Activated CD4-positive, CD25-positive, alpha-beta regulatory T cell treated with anti-CD3 and anti-CD28 coated beads, Interleukin-2, amount 50 U/mL, for 24 hours (primary cell): ENCODE measurements around the gene PREX1.

Source experiments
- ATAC-seq, 2 donors: fragments of 150-1000 bp; cut with Tn5 transposase; one replicate each; pipeline ENCODE4 v1.10.0; 2021; ENCODE audit warnings: mild to moderate bottlenecking in 1 of 2, moderate library complexity in 1 of 2

PREX1 gene

DNA sequence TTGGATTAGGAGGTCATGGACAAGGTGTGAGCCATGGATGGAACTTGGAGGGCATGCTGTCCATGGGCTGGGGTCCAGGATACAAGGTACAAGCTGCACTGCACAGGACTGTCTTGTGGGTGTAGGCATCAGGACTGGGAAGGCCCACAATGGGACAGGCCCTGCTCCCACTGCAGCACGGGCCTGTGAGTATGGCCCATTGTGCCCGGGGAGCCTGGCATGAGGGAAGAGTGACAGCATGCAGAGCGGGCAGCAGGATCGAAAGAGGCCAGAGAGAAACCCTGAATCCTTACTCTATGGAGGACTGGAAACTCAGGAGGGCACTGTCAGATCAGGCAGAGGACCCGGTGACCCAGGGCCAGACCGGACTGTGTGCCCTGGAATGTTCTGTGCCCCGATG is 211.3 kb downstream of the PREX1 start:
- no peak for ATAC-seq

DNA sequence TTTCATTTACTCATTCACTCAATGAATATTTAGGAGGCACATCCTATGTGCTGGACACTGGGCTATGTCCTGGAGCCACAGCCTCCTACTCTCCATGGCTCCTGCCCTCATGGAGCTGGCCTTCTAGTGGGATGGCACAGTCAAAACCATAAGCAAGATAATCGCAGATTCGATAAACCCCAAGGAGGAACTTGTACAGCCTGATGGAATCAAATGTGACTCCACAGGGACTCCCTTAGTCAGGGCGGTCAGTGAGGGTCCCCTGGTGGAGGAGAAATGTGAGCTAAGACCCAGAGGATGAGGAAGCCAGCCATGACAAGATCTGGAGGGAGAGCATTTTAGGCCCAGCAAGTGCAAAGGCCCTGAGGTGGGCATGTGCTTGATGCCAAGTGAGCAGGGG is 211.9 kb downstream of the PREX1 start:
- no peak for ATAC-seq

DNA sequence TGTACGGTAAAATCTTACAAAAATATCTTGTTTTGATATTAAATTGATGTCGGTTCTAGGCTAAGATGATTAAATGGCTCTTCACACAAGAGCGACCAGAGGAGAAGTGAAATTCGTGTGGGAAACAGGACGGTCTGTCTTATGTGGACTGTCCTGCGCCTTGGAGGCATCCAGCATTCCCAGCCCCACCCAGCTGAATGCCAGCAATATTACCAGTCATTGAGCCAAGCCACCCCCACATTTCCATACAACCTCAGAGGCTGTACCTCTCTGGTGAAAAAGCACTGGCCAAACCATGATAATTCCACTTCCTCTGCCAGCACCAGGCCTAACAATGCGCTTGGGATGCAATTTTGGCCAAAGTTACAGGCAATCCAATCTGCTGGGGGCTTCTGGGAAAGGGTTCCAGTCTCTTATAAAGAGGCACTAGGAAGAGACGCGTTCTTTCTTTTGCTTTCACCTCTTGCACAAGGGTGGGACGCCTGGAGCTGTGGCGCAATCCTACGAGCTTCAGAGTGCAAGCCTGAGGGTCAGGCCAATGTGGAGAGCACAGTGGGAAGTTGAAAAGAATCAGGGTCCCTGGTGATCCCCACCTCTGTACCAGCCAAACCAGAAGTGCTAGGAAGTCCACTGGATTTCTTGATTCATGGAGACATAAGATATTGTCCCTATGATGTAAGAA is 213.1 kb downstream of the PREX1 start:
- no peak for ATAC-seq

DNA sequence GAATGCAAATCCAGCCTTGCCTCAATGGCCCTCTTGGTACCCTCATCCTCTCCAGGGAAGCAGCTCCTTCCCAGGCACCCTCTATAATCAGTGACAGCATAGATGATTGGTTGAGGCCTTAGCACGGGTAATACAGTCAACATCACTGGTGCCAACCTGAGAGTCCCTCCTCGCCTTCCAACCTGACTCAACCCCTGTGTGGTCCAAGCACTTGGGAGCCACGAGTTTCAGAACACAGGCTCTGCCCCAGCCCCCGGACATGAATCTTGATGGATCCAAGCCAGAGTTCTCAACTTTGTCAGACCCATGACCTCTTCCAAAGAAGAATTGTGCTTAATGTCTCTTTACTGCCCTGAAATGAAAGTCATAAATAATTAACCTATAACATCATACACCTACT is 213.9 kb downstream of the PREX1 start:
- no peak for ATAC-seq

DNA sequence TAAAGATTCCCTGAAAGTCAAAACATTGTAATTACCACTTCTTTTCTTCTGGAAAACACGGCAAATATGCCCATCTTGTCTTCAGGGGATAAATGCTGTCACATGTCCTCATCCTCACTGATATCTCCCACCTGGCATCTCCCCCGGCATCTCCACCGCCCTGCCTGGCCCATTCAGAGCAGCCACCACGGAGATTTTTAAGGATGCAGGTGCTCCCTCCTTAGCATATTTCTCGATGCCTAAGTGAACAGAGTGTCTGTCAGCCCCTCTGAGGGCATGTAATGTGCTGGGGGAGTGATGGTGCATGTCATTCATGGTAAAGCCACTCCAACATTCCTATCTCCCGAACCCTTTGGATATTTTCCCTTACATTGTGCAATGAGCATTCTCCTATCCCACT is 215.5 kb downstream of the PREX1 start:
- no peak for ATAC-seq

DNA sequence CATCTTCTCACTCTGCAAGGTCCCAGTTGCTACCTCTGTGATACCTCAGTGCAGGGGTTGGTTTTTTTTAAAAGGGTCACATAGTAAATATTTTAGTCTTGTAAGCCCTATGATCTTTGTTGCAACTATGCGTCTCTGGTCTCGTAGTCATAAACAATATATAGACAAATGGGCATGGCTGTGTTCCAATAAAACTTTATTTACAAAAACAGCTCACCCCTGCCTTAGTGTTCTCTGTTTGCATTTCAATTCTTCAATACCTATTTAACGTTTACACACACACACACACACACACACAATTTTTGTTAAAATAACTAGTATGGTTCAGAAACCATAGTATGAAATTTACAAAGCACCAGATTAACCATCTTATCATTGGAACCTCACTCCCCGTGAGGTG is 216.8 kb downstream of the PREX1 start:
- ATAC-seq, result no peak

DNA sequence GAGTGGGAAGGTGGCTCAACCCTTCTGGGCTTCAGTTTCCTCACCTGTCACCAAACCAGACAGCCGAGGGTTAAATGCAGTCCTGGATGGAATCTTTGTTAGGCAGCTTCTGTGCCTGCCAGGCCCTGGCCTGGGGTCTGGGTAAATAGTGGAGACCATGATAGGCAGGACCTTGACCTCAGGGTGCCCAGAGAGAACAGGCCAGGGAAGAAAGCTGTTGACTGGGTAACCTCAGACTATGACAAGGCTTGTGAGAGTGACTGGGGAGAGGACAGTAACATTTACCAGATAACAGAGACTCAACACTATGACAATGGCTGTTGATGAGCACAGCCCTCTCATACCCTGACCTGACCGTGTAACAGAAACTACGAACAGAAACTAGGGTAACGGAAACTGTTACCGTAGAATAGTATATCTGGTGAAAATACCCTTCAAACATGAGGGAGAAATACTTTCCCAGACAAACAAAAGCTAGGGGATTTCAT is 218.3 kb downstream of the PREX1 start:
- peak; percentile 92 to 96 for ATAC-seq

DNA sequence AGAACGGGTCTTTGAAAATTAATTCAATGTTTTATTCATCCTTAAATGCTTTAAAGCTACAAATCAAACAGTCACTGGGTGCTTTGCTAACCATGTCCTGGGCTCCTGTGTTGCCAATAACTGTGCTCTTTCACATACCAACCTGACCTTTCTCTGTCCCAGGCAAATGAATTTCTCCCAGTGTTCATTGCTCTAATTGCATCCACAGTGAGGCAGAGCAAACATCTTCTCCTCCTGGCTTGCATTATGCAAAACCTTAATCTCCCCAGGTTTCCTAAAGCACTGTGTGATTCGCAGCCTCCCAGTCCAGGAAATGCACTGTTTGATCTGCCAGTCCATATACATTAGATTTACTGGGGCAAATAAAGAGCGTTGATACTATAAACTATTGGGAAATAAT is 219.0 kb downstream of the PREX1 start:
- no peak for ATAC-seq

DNA sequence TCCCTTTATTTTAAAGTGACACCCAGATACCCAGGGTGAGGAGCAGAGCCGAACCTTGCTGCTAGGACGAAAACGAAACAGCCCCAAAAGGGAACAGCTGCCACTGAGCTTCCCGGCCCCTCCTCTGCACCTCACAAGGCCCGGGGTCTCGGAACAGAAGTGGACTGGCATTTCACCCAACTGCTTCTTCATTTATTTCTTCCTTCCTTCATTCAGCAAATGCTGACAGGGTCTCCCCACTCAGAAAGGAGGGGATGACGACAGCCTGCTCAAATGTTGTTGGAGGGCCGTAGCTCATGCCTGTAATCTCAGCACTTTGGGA is 220.3 kb downstream of the PREX1 start:
- no peak for ATAC-seq

DNA sequence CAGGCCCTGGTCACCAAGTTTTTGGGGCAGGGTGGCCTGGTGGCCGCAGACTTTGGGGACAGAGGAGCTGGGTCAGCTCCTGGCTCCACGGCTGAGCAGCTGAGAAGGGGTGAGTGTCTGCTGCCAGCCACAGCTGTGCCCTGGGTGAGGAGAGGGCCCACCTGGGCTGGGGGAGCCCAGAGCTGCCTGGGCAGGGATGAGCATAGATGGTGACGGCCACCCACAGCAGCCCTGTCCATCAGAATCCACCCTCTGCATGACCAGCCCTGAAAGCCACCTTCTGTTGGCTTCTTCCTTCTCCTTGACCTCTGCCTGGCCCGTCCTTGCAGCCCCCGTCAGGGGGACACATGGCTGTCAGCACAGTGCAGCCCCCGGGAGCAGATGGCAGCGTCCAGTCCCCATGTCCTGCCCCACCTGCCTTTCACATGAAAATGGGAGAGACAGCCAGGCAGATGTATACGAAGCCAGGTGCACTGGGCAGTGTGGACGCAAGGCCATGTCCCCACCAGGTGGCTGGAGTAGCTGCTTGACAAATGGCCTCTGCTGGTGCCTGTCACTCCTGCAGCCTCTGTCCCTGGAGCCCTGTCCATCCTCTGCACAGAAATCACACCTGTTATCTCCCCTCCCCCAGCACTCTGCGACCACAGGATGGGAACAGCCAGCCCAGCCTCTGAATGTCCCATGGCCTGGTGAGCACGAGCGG is 220.8 kb downstream of the PREX1 start:
- no peak for ATAC-seq

DNA sequence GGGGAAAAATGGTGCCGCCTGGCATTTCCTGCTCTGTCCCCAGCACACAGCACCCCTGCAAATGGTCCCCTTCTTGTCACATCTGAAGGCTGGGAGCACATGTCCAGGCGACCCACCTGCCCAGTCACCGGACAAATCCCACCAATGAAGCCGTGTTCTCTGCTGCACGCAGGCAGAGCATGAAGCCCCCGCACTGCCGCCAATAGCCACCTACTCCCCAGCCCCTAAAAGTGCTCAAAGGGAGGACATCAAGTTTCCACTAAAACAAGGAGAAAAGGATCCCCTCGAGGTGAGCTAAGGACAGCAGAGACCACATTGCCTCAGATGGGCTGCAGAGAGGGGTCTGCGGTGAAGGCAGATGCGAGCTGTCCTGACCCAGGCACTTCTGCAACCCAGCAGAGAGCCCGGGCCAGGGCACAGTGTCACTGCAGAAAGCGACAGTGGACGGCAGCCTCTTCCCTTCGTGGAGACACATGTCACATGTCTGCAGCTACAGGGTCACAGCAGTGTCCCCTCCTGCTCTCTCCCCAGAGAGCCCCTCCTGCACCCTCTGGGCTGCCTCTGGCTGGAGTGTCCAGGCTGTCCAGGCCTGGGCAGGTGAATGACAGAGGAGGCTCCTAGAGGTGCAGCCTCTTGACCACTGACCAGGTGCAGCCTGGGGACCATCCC is 221.5 kb downstream of the PREX1 start:
- ATAC-seq, result no peak

DNA sequence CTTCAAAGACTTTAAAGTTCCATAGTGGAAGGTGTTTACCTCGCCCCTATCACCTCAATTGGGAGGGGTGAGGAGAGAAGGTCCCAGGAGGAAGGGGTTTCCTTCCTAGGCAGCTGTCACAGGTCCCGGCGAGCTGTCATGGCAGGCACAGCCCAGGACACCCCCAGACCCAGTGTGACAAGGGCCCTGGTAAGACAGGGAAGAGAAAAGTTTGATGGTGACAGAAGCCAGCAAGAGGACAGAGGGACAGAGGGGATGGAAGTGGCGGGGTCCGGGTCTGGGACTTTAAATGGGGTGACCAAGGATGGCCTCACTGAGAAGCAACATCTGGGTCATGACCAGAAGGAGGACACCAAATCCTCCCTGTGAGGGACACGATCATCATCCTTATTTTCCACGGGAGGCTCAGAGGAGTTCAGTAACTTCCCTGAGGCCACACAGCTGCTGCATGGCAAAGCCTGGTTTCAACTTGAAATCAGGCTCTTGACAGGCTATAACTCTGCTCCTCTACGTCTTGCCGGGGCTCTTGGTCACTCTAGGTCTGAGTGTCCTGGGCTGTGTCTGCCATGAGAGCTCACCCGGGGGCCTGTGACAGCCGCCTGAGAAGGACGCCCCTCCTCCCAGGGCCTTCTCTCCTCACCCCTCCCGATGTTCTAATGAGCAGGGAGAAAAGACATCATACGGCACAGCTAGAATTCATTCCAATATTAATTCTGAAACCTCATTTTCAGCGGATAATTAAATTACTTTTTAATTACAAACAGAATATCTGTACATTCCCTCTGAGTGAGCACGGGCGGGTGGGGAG is 222.2 kb downstream of the PREX1 start:
- ATAC-seq, result no peak

DNA sequence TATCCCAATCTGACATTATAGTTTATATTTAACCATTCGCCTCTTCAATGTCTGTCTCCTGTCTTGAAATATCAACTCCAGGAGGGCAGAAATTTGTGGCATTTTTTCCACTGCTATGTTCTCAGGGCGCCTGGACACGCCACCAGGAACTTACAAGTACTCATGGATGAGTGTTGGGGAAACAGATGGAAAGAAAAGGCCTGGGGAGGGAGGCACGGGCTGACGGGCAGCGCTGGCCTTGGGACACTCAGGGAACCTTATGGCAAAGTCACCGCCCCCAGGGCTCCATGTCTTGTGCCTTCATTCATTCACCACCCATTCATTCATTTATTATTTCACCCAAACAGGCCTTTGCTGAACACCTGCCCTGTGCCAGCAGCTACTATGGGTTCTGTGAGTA is 222.9 kb downstream of the PREX1 start:
- no peak for ATAC-seq

DNA sequence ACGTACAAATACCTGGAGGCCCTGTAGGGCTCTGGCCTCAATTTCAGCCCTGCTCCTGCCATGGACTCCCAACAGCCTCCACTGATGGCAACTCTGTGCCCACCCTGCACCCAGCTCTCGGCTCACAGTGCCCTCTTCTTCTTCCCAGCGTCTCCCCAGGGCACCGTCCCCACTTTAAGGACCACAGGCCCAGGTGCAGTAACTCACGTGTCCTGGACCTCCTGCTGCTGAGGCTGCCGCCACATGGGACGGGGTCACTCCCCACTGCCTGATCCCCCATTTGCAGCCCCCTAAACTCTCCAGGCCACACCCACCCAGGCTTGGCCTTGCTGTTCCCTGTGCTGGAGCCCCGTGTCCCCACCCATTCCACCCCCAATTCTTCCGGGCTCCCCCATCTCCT is 223.4 kb downstream of the PREX1 start:
- no peak for ATAC-seq

DNA sequence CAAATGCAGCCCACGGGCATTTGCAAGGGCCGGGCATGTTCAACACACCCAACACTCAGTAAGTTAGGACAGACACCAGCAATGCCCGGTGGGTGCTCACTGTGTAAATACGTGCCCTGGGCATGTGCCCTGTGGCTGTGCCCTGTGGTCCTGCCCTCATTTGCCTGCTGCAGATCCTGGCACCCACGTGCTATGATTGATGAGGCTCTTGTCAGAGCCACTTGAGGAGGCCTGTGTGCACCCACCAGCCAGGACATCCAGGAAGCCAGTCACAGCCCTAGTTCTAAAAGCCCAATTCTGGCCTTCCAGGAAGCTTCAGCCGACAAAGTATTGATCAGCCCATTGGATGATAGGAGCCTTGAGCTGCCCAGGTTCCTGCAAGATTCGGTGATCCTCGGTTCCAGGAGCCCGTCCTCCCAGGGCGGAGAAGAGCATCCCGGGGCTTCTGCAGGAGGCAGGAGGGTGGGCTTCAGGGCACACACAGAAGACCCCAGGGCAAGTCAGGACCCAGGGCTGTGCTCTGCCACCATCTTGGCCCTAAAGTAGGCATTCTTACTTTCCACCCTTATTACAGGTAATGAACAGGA is 223.9 kb downstream of the PREX1 start:
- no peak for ATAC-seq

DNA sequence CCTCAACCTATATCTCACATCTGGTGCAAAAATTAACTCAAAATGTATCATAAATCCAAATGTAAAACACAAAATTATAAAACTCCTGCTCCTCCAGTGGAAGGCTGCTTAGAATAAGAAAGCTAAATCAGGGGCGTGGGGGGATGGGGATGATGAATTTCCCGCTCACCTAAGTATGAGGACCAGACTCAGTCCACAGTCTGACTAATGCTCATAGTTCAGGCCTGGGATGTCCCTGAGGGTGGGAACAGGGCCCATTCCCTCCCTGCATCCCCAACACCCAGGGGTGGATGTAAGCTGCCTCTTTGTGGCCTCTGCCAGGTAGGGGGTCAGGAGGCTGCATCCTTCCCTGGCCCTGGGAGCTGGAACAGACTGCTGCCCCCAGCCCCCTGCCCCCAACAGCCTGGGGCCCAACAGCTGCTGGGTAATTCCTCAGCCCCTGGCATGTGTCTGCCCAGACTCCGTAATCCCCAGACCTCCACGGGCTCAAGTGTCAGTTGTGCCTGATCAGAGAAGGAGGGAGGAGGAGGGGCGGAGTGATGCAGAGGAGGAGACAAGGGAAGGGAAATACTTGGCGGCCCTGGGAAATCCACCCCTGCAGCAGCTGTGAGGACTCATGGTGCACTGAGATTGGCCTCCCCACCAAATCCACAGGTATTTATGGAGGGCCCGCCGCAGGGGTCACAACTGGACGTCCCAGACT is 224.5 kb downstream of the PREX1 start:
- ATAC-seq, result no peak

DNA sequence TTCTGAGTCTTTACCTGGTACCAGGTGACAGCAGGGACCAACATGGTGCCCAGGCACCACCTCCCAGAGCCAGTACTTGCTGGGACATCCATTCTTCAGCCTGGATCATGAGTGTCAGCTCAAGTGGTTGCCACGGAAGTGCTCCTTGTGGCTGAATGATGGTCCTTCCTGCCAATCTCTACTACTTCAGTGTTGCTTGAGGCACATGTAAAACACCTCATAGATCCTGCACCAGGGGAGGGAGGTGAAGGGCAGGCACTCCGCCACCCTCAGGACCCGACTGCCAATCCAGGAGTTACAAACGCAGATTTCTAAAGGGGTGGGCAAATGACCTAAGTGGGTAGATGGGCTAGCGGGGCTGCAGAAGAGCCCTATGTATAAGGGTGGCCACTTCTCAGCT is 226.0 kb downstream of the PREX1 start:
- no peak for ATAC-seq

DNA sequence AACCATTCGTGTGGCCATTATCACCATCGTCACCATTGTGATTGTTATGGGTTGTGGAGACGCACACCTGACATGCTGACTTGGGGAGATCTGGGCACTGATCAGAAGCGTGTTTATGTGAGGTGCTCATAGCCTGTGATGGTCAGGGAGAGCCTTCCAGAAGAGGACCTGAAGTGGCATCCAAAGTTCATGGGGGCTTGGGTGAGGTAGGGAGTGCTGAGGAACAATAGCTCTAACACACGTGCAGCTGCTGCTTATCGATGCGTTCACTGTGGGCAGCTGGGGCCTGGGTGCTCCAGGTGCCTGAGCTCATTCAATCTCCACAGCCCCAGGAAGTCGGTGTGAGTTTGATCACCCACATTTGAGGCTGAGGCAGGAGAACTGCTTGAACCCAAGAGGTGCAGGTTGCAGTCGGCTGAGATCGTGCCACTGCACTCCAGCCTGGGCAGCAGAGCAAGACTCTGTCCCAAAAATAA is 227.3 kb downstream of the PREX1 start:
- ATAC-seq, result no peak

DNA sequence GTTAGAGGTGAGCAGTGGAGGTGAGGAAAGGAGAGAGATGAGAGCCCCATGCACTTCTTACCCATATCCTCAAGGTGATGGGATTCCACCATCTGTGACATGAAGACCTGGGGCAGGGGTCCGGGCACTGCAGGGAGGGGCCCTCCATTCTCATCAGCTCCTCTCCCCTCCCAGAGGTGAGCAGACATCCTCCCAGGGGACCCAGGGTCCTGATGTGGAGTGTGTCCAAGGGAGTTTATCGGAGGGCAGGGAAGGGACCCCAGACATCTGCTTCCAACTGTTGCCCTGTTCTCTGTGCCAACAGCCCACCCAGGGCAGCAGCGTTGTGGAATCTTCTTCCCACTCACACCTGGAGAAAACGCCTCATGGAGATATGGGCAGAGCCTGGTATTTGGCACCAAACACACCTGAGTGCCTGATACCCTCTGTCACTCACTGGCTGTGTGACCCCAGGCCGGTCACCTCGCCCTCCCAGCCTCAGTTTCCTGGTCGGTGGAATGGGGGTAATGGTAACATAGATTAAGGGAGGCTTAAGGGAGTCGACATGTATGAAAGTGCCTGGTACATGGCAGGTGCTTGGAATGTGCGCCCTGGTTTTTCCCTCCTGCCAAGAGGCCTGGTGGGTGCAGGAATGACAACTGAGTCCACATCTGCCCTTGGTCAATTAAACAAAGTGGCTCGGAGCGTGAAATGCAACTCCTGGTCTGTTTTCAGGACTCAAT is 227.9 kb downstream of the PREX1 start:
- ATAC-seq, result no peak

DNA sequence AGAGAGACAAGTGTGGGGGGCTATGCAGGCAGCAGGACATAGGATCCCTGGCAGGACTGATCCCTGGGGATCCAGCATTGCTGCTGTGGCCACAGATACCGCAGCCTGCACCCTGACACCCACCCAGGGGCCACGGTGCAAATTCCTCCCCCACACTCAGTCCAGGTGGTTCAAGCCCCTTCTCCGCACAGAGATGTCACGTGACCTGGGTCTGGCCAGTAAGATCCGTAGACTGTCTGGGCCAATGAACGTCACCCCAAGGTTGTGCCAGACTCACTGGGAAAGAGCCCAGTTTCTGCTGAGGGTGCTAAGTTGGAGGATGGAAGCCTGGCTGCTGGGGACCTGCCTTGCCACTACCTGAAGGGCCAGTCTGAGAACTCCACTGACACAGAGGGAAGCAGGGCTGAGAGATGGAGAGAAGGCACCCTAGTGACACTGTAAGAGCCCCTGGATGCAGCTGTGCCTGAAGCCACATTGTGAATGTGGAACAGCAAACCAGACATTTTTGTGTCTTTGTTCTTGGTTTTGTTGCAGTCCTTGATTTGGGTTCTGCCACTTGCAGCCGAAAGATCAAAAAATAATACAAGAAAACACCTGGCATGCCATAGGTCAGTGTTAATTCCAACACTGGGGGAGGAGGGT is 228.6 kb downstream of the PREX1 start:
- ATAC-seq, result no peak
